HCT116 (cell line): Measurements from ENCODE around the gene KAZN.

Experiments
- ELF1 ChIP-seq: IDR thresholded peaks from 2 replicates; pipeline ENCODE4 v1.6.1; 2012; ENCODE audit warnings: low read depth, borderline replicate concordance
- EZH2 ChIP-seq: fragments of 200-600 bp; sonication (generic); IDR thresholded peaks from 2 replicates; pipeline ENCODE4 v1.6.1; 2017; ENCODE audit warnings: antibody characterized with exemption, mixed run types
- POLR2A ChIP-seq: IDR thresholded peaks from 2 replicates; pipeline ENCODE4 v1.7.0; 2011; ENCODE audit warnings: borderline replicate concordance; ENCODE audit not compliant: insufficient read depth, insufficient read length; ENCODE audit errors: extremely low read depth
- POLR2AphosphoS5 ChIP-seq: IDR thresholded peaks from 2 replicates; pipeline ENCODE4 v1.6.1; 2011; ENCODE audit warnings: mild to moderate bottlenecking, low read depth, low read length, moderate library complexity
- TF ChIP-seq, protein P1 (sequence below), 3 experiments: fragments of 200-600 bp in 1 of 3; sonication (generic) in 1 of 3; IDR thresholded peaks in 2 of 3; conservative IDR thresholded peaks in 1 of 3; 2 replicates each; pipeline ENCODE4 v1.5.1; 2012 to 2017; ENCODE audit warnings: low read depth in 2 of 3, low read length in 2 of 3, antibody characterized with exemption in 1 of 3, borderline replicate concordance in 1 of 3, control low read depth in 1 of 3, mild to moderate bottlenecking in 1 of 3, mixed read lengths in 1 of 3, mixed run types in 1 of 3, moderate library complexity in 1 of 3; ENCODE audit not compliant: insufficient read depth in 1 of 3
- TF ChIP-seq, protein P2 (sequence below): IDR thresholded peaks from 2 replicates; pipeline ENCODE4 v1.6.1; 2012
- TF ChIP-seq, protein P3 (sequence below): IDR thresholded peaks from 2 replicates; pipeline ENCODE4 v1.6.1; 2012

- no peak for TF ChIP-seq EZH2
- TF ChIP-seq POLR2A = no peak
- TF ChIP-seq, protein P1, sequence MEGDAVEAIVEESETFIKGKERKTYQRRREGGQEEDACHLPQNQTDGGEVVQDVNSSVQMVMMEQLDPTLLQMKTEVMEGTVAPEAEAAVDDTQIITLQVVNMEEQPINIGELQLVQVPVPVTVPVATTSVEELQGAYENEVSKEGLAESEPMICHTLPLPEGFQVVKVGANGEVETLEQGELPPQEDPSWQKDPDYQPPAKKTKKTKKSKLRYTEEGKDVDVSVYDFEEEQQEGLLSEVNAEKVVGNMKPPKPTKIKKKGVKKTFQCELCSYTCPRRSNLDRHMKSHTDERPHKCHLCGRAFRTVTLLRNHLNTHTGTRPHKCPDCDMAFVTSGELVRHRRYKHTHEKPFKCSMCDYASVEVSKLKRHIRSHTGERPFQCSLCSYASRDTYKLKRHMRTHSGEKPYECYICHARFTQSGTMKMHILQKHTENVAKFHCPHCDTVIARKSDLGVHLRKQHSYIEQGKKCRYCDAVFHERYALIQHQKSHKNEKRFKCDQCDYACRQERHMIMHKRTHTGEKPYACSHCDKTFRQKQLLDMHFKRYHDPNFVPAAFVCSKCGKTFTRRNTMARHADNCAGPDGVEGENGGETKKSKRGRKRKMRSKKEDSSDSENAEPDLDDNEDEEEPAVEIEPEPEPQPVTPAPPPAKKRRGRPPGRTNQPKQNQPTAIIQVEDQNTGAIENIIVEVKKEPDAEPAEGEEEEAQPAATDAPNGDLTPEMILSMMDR (IDR thresholded peaks at IDR 0.05 in 2 of 3, conservative IDR thresholded peaks at IDR 0.05 in 1 of 3; ENCODE audit: borderline replicate concordance in 1 of 3, insufficient read depth in 1 of 3, low read depth in 2 of 3, low read length in 2 of 3) = no peak
- TF ChIP-seq, protein P2, sequence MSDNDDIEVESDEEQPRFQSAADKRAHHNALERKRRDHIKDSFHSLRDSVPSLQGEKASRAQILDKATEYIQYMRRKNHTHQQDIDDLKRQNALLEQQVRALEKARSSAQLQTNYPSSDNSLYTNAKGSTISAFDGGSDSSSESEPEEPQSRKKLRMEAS = no peak
- TF ChIP-seq, protein P3, sequence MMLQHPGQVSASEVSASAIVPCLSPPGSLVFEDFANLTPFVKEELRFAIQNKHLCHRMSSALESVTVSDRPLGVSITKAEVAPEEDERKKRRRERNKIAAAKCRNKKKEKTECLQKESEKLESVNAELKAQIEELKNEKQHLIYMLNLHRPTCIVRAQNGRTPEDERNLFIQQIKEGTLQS = no peak
- TF ChIP-seq POLR2AphosphoS5 = no peak
- TF ChIP-seq ELF1 = no peak
Observed at GRCh38 chr1:14871218-14871970, 272.9 kb downstream of the KAZN start.
